PFSK-1 (cell line): ENCODE results near the gene CDK13.

ENCODE experiments used
- FOXP2 ChIP-seq: optimal IDR thresholded peaks from 2 replicates; pipeline ENCODE3; 2011; ENCODE audit warnings: borderline replicate concordance, control low read depth, inconsistent platforms; ENCODE audit not compliant: insufficient read depth; ENCODE audit errors: extremely low read length, extremely low read depth
- POLR2AphosphoS5 ChIP-seq: IDR thresholded peaks from 2 replicates; pipeline ENCODE4 v1.6.1; 2012; ENCODE audit warnings: low read depth, mild to moderate bottlenecking, control low read depth, low read length, moderate library complexity
- REST ChIP-seq, 2 experiments: IDR thresholded peaks; 2 replicates each; pipeline versions ENCODE4 v1.6.1 to v1.8.0; 2011 to 2012; ENCODE audit warnings: low read depth in 2 of 2, low read length in 2 of 2, control low read depth in 1 of 2, inconsistent platforms in 1 of 2, mild to moderate bottlenecking in 1 of 2, moderate library complexity in 1 of 2; ENCODE audit not compliant: insufficient read depth in 1 of 2
- SIN3A ChIP-seq: IDR thresholded peaks from 2 replicates; pipeline ENCODE4 v1.6.1; 2012; ENCODE audit warnings: mild to moderate bottlenecking, low read length, moderate library complexity, borderline replicate concordance; ENCODE audit not compliant: insufficient read depth
- TAF1 ChIP-seq: IDR thresholded peaks from 2 replicates; pipeline ENCODE4 v1.6.1; 2012; ENCODE audit warnings: low read length, control low read depth, borderline replicate concordance; ENCODE audit not compliant: insufficient read depth

Gene CDK13

GRCh38 chr7:39985398-39985918, 35.4 kb downstream of the CDK13 start:
- TF ChIP-seq POLR2AphosphoS5 (no peak), REST (IDR thresholded peaks at IDR 0.05; ENCODE audit: insufficient read depth in 1 of 2, low read depth in 2 of 2, low read length in 2 of 2) (no peak), TAF1 (no peak), FOXP2 (no peak), SIN3A (no peak)

GRCh38 chr7:39987641-39988347, 37.7 kb downstream of the CDK13 start:
- TF ChIP-seq POLR2AphosphoS5 (no peak), FOXP2 (no peak), REST (IDR thresholded peaks at IDR 0.05; ENCODE audit: insufficient read depth in 1 of 2, low read depth in 2 of 2, low read length in 2 of 2) (no peak), TAF1 (no peak), SIN3A (no peak)

- TF ChIP-seq TAF1 (no peak), FOXP2 (no peak), REST (IDR thresholded peaks at IDR 0.05; ENCODE audit: insufficient read depth in 1 of 2, low read depth in 2 of 2, low read length in 2 of 2) (no peak), SIN3A (no peak), POLR2AphosphoS5 (no peak)
These were observed 50.8 kb downstream of the CDK13 start for GRCh38 chr7:40000734-40001315.

GRCh38 chr7:40001649-40002048, 51.6 kb downstream of the CDK13 start:
- TF ChIP-seq REST (IDR thresholded peaks at IDR 0.05; ENCODE audit: insufficient read depth in 1 of 2, low read depth in 2 of 2, low read length in 2 of 2) (no peak), POLR2AphosphoS5 (no peak), SIN3A (no peak), TAF1 (no peak), FOXP2 (no peak)
